Heart left ventricle (tissue), 16 donors: Measurements from ENCODE around the gene PRSS21. TPM values are rescaled to one million over a fixed set of nuclear protein-coding genes. Genes with fewer than 3 reads are reported as not detected.

Experiments used
- ATAC-seq, 4 donors: fragments of 200-7000 bp; cut with Tn5 transposase; one replicate each; pipeline ENCODE4 v1.9.1; 2020 to 2022; ENCODE audit warnings: moderate library complexity in 4 of 4, mild to moderate bottlenecking in 3 of 4, moderate number of reproducible peaks in 1 of 4
- DNase-seq, 5 donors: peaks; one replicate each; pipeline ENCODE4 v3.0.0-alpha.2; 2020
- H3K27ac ChIP-seq, 12 donors: fragments of 200-600 bp; sonication (generic) in 4 of 12; one replicate each; pipeline versions ENCODE4 v1.5.0 to v1.8.0; 2016 to 2022; ENCODE audit warnings: mild to moderate bottlenecking in 2 of 12
- H3K27me3 ChIP-seq, 9 donors: fragments of 200-600 bp; sonication (generic) in 2 of 9; one replicate each; pipeline versions ENCODE4 v1.5.1 to v1.8.0; 2016 to 2022; ENCODE audit warnings: mild to moderate bottlenecking in 3 of 9
- H3K36me3 ChIP-seq, 9 donors: fragments of 200-600 bp; sonication (generic) in 2 of 9; one replicate each; pipeline versions ENCODE4 v1.5.0 to v1.8.0; 2018 to 2022; ENCODE audit warnings: mild to moderate bottlenecking in 2 of 9
- H3K4me1 ChIP-seq, 12 donors: fragments of 200-600 bp; sonication (generic) in 4 of 12; one replicate each; pipeline versions ENCODE4 v1.5.0 to v1.8.0; 2016 to 2022; ENCODE audit warnings: mild to moderate bottlenecking in 3 of 12
- H3K4me3 ChIP-seq, 12 donors: fragments of 200-600 bp; sonication (generic) in 4 of 12; one replicate each; pipeline versions ENCODE4 v1.5.0 to v1.8.0; 2017 to 2022; ENCODE audit warnings: mild to moderate bottlenecking in 9 of 12, moderate library complexity in 4 of 12
- H3K9me3 ChIP-seq, 12 donors: fragments of 200-600 bp; sonication (generic) in 4 of 12; one replicate each; pipeline versions ENCODE4 v1.5.0 to v1.8.0; 2016 to 2022; ENCODE audit warnings: mild to moderate bottlenecking in 1 of 12
- POLR2A ChIP-seq, 2 donors: fragments of 450-650 bp; IDR thresholded peaks; one replicate each; pipeline ENCODE4 v1.6.1; 2017; ENCODE audit warnings: antibody characterized with exemption in 2 of 2, mild to moderate bottlenecking in 2 of 2, moderate library complexity in 2 of 2
- WGBS, 4 donors: extraction: QIAGEN DNeasy Blood & Tissue Kit in 2 of 4; methylation state at CpG; one replicate each; pipeline versions ENCODE4 v1.1.5 to v1.1.7; 2013 to 2018; 5-methylcytosine and 5-hydroxymethylcytosine counted together
- intact Hi-C, 10 donors: fragments of 100-400 bp; cut with DNase I; formaldehyde crosslinking; loops; one replicate each; pipeline versions ENCODE4 v1.11.1 to v1.14.2; 2022
- polyA plus RNA-seq, 2 donors: library from polyadenylated mRNA; stranded (reverse); fragments of 200-250 nt; gene quantifications; one replicate each; pipeline ENCODE4 v1.2.3, GENCODE V29; 2013
- total RNA-seq, 9 donors: library from RNA; depleted of rRNA in 2 of 9; stranded (reverse); fragments of >200 nt in 2 of 9; fragmentation: NEBNext Ultra II Directional in 3 of 9; extraction: Animal tissue kit (Norgen Biotek cat#: 25700) in 3 of 9; gene quantifications; one replicate each; pipeline versions ENCODE4 v1.1.0 to v1.2.4, GENCODE V29; 2016 to 2023
- TF ChIP-seq, protein P1 (sequence below), 12 donors: fragments of 200-600 bp; sonication (generic) in 4 of 12; IDR thresholded peaks; one replicate each; pipeline versions ENCODE4 v1.5.0 to v1.8.0; 2018 to 2022; ENCODE audit warnings: antibody characterized with exemption in 12 of 12, mild to moderate bottlenecking in 5 of 12
- donor health status: ischemic (EF 13 %, LVEDD 7.1; RV severe dilation, severe dysfunction).
- donor health status: healthy with polysubstance abuse.
- donor health status: DM: no; HTN: yes; CAD: no.
- donor health status: DM: no; HTN: no; CAD: no.
- donor health status: ischemic (EF 25% LVEDD 6.9; RV normal size, moderate dysfunction).
- donor health status: ischemic (EF 25% LVEDD 5.7; RV mildly dilated, moderate dysfunction).
- donor health status: healthy.
- donor health status: DM: yes; HTN: yes; CAD: no.
- donor health status: ischemic (EF 35%, LVEDD 5.7; RV mildly dilated, moderate dysfunction).
- donor health status: nonischemic (EF 11% LVEDD 7.7; RV severe dilation, severe dysfunction).
- donor health status: DM: yes; HTN: yes; CAD: no.
- donor health status: PGD.
- donor health status: ischemic (EF 29% LVEDD 5.4; RV normal size, mild dysfunction).
- donor health status: nonischemic (EF 23%, LVEDD 6.1; RV moderate dilation, normal function).

The PRSS21 gene
- total and polyA plus RNA-seq, 11 donors, result not detected

- no peak overlapping the region for H3K27ac ChIP-seq
- no peak for TF ChIP-seq POLR2A (IDR thresholded peaks at IDR 0.05)
- TF ChIP-seq, protein P1, sequence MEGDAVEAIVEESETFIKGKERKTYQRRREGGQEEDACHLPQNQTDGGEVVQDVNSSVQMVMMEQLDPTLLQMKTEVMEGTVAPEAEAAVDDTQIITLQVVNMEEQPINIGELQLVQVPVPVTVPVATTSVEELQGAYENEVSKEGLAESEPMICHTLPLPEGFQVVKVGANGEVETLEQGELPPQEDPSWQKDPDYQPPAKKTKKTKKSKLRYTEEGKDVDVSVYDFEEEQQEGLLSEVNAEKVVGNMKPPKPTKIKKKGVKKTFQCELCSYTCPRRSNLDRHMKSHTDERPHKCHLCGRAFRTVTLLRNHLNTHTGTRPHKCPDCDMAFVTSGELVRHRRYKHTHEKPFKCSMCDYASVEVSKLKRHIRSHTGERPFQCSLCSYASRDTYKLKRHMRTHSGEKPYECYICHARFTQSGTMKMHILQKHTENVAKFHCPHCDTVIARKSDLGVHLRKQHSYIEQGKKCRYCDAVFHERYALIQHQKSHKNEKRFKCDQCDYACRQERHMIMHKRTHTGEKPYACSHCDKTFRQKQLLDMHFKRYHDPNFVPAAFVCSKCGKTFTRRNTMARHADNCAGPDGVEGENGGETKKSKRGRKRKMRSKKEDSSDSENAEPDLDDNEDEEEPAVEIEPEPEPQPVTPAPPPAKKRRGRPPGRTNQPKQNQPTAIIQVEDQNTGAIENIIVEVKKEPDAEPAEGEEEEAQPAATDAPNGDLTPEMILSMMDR (IDR thresholded peaks at IDR 0.05), result no peak
- H3K27me3 ChIP-seq, result no peaks in the 10 kb centered on the region
- H3K36me3 ChIP-seq, result peaks cover 2 to 100% (median 98%) of the 10 kb centered on the region in 9 donors
- no peaks in the 10 kb centered on the region for H3K9me3 ChIP-seq
- ATAC-seq (peak in 2 of 4 donors; percentile 7 to 29), DNase-seq (peak in 2 of 5 donors; percentile 25 to 41)
- H3K4me1 ChIP-seq, result peaks cover 0 to 35% (median 8%) of the 10 kb centered on the region in 12 donors
- WGBS, 4 donors, result 73 to 76% (median 75%) methylated on average over 14 of the region's 14 CpGs
- intact Hi-C loops, result loop anchor here in 1 of 10 donors (2.0 to 10.0 kb wide), 2 partner anchors 15 to 145 kb away; partner anchors contain the start of gene FLYWCH1
- H3K4me3 ChIP-seq, result no peak overlapping the region
Observed at GRCh38 chr16:2769675-2770056, 47.4 kb upstream of the PRSS21 start.

GRCh38 chr16:2770057-2770951, 46.7 kb upstream of the PRSS21 start:
- Histone ChIP-seq H3K27me3 (no peaks in the 10 kb centered on the region), H3K27ac (peak overlapping the region in 1 of 12 donors; percentile 31), H3K36me3 (peaks cover 2 to 100% (median 96%) of the 10 kb centered on the region in 9 donors), H3K4me3 (no peak overlapping the region), H3K4me1 (peaks cover 0 to 42% (median 12%) of the 10 kb centered on the region in 12 donors), H3K9me3 (no peaks in the 10 kb centered on the region)
- peak in 1 of 5 donors; percentile 58 for DNase-seq
- 80 to 86% (median 83%) methylated on average over 25 to 32 of the region's 32 CpGs for WGBS, 4 donors
- peak in 1 of 4 donors; percentile 8 for ATAC-seq
- intact Hi-C loops, result loop anchor here in 1 of 10 donors (10.0 kb wide), 1 partner anchor 144 kb away; the partner anchor contains the start of gene FLYWCH1
- TF ChIP-seq, protein P1 (IDR thresholded peaks at IDR 0.05), result no peak
- no peak for TF ChIP-seq POLR2A (IDR thresholded peaks at IDR 0.05)

- no peak for TF ChIP-seq POLR2A (IDR thresholded peaks at IDR 0.05)
- TF ChIP-seq, protein P1 (IDR thresholded peaks at IDR 0.05), result no peak
- Histone ChIP-seq H3K4me3 (no peak overlapping the region), H3K9me3 (no peaks in the 10 kb centered on the region), H3K4me1 (peaks cover 2 to 56% (median 23%) of the 10 kb centered on the region in 12 donors), H3K36me3 (peaks cover 2 to 87% (median 84%) of the 10 kb centered on the region in 9 donors), H3K27ac (peak overlapping the region in 1 of 12 donors; percentile 32), H3K27me3 (no peaks in the 10 kb centered on the region)
- DNase-seq (no peak), ATAC-seq (no peak)
- intact Hi-C loops, result loop anchor here in 1 of 10 donors (10.0 kb wide), 1 partner anchor 143 kb away; the partner anchor contains the start of gene FLYWCH1
- 76 to 82% (median 79%) methylated on average over 16 to 18 of the region's 18 CpGs for WGBS, 4 donors
Observed at GRCh38 chr16:2771496-2772402, 45.3 kb upstream of the PRSS21 start.
